Central memory CD4-positive, alpha-beta T cell (primary cell): ENCODE measurements around the gene HELZ.
"Not testable (repeated sequence)": the region's sequence is repeated elsewhere in the genome, so short reads cannot be mapped to it uniquely, and the experiment has no call there.

Experiments used
- DNase-seq: peaks from one replicate; pipeline ENCODE4 v3.0.0; 2022
- total RNA-seq, 3 experiments: gene quantifications; one replicate each; lab custom pipeline; 2026; lab: John Stamatoyannopoulos, UW

The HELZ gene, protein sequence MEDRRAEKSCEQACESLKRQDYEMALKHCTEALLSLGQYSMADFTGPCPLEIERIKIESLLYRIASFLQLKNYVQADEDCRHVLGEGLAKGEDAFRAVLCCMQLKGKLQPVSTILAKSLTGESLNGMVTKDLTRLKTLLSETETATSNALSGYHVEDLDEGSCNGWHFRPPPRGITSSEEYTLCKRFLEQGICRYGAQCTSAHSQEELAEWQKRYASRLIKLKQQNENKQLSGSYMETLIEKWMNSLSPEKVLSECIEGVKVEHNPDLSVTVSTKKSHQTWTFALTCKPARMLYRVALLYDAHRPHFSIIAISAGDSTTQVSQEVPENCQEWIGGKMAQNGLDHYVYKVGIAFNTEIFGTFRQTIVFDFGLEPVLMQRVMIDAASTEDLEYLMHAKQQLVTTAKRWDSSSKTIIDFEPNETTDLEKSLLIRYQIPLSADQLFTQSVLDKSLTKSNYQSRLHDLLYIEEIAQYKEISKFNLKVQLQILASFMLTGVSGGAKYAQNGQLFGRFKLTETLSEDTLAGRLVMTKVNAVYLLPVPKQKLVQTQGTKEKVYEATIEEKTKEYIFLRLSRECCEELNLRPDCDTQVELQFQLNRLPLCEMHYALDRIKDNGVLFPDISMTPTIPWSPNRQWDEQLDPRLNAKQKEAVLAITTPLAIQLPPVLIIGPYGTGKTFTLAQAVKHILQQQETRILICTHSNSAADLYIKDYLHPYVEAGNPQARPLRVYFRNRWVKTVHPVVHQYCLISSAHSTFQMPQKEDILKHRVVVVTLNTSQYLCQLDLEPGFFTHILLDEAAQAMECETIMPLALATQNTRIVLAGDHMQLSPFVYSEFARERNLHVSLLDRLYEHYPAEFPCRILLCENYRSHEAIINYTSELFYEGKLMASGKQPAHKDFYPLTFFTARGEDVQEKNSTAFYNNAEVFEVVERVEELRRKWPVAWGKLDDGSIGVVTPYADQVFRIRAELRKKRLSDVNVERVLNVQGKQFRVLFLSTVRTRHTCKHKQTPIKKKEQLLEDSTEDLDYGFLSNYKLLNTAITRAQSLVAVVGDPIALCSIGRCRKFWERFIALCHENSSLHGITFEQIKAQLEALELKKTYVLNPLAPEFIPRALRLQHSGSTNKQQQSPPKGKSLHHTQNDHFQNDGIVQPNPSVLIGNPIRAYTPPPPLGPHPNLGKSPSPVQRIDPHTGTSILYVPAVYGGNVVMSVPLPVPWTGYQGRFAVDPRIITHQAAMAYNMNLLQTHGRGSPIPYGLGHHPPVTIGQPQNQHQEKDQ (N-terminal part only)
- 83.1 to 171 (median 146) reads per million in 3 experiments for total RNA-seq

DNA sequence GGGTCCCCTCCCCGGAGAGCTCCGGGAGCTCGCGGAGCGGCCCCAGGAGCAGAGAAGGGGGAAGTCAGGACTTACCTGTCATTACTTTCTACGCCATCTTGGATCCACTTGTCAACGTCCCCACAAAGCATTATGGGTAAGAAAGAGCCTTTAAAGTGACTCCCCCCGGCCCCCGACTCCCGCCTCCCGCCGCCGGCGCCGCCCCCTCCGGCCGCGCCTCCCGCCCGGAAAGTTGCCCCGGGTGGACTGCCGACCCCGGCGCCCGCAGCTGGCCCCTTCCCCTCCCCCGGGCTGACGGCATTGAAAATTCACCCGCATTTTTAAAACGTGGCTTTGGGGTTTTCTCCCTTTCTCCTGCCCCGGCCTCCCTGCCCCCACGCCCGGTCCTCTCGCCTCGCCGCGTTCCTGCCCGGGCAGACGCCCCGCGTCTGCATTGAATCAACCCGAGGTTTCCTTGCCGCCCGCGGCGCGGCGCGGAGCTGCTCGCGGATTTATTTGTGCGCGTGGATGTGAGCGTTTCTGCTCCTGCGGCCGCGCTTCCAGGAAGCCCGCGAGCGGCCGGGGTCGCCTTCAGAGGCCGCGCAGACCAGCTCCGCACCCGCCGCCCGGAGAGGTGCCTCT lies at the start of gene HELZ:
Gene HELZ, minus strand, starts transcription at position 124 of the 621 bp plus-strand sequence. CDS start 26,392 bp downstream, outside the sequence.
- DNase-seq, result peak; percentile 81

DNA sequence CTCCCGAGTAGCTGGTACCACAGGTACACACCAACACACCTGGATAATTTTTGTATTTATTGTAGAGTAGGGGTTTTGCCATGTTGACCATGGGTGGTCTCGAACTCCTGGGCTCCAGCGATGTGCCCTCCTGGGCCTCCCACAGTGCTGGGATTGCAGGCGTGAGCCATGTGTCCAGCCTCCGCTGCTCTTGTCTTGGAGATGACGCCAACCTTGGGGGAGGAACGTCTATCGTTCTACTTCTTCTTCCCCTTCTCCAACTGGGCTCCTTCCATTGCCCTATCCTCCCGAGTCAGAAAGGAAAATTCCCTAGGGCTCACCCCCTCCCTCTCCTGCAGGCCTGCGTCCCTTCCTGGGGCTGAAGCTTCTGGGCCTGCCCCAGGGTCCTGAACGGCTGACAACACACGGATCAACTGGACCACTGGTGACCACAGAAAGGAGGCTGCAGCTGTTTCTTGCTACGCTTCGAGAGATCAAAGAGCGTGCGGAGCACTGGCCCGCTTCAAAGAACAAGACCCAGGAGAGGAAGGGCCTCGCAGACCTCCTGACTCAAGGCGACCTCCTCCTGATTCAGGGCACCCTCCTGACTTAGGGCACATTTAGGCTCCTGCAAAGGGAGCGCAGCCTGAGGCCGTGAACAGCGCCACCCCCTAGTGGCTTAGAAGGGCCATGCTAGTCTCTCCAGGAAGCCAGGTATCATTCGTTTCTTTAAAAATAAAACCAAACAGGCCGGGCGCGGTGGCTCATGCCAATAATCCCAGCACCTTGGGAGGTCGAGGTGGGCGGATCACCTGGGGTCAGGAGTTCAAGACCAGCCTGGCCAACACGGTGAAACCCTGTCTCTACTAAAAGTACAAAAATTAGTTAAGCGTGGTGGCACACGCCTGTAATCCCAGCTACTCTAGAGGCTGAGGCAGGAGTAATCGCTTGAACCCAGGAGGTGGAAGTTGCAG lies 48.5 kb upstream of the HELZ start:
- DNase-seq, result peak; percentile 61

DNA sequence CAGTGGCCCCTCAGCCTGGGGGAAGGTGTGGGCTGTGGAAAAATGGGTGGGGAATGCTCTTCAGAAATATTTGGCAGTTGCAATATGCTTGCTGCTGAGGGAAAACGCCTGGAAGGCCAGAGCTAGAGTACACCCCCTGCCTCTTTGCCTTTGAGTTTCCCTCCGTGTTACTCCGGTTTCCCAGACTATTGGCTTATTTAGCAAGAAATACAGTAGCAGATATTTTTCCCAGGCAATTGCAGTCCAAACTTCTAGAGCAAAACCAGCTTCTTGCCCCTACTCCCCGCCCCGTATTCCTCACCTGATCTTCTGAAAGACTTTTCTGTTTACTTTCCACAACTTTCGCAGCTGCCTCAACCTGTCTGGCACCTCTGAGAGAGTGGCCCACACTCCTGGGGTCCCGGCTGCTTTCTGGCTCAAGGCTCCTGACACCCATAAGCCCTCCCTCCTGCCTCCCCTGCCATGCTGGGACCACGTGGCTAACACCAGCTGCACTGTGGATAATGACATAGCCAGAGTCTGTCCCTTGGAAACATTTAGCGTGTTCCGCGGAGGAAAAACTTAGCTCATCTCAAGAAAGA lies 45.8 kb upstream of the HELZ start:
- DNase-seq, result no peak

DNA sequence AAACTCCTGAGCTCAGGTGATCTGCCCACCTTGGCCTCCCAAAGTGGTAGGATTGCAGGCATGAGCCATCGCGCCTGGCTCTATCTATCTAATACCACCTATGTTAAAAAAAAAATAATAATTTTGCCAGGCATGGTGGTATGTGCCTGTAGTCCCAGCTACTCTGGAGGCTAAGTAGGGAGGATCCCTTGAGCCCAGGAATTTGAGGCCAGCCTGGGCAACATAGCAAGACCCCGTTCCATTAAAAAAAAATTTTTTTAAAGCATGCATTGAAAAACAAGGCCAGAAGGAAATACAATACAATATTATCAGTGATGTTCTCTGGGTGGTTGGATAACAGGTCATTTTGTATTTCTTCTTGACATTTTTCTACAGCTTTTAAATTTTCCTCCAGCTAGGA lies 45.2 kb upstream of the HELZ start:
- DNase-seq, result no peak

DNA sequence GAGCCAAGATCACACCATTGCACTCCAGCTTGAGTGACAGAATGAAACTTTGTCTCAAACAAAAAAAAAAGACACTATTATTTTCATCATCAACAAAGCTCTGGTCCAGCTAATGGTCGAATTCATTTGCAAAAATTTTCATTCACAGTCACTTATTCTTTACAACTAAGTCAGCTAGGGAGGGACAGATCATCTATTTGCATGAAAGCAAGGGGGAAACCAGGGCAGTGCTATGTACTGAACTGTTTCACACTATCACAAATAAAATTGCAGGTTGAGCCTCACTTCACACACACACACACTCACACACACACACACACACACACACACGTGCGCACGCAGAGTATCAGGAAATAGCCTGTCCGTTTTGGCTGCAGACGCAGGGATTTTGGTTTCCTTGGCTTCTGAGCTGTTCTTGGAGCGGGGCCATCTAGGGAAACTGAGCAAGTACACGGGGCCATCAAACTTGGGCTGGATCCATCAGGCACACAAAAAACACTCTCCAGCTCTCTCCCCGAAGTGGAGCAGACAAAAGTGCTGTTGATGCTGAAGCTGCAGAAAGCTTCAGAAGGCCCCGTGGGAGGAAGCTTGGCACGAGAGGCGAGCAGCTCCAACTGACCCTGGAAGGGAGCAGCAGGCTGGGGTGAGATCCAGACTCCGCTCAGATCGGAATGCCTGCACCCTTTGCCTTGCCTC lies 44.3 kb upstream of the HELZ start:
- no peak for DNase-seq

DNA sequence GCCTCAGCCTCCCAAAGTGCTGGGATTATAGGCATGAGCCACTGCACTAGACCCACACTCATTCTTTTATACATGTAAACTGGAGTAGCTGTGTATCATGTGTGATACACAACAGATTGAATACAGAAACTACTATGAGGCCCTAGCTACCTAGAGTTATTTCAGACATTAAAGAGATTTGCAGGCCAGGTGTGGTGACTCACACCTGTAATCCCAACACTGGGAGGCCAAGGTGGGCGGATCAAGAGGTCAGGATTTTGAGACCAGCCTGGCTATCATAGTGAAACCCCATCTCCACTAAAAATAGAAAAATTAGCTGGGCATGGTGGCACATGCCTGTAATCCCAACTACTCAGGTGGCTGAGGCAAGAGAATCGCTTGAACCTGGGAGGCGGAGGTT lies 41.8 kb upstream of the HELZ start:
- DNase-seq, result not testable (repeated sequence)

DNA sequence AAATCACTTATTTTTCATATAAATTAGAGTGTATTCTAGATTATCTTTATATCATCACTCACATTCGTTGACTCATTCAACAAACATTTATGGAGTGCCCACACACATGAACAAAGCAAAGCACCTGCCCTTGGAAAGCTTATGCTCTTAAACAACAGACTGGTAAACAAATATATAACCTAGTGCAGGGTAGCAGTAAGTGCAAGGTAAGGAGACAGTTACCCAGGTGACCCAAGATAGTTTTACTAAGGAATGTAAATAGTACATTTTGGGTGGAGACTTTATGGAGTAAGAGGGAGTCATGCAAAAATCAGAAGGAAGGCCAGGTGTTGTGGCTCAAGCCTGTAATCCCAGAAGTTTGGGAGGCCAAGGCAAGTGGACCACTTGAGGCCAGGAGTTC lies 40.4 kb upstream of the HELZ start:
- no peak for DNase-seq

DNA sequence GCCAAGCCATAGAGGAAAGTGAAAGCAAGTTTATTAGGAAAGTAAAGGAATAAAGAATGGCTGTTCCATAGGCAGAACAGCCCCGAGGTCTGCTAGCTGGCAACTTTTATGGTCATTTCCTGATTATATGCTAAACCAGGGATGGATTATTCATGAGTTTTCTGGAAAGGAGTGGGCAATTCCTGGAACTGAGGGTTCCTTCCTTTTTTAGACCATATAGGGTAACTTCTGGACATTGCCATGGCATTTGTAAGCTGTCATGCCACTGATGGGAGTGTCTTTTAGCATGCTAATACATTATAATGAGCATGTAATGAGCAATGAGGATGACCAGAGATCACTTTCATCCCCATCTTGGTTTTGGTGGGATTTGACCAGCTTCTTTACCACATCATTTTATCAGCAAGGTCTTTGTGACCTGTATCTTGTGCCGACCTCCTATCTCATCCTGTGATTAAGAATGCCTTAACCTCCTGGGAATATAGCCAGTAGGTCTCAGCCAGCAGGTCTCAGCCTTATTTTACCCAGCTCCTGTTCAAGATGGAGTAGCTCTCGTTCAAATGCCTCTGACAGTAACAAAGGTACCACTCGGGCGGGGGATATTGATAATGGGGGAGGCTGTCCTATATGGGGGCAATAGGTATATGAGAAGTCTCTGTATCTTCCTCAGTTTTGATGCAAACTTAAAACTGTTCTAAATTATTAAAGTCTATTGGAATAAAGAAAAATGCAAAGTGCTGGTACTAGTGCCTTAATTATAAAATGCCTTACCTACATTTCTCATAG lies 38.9 kb upstream of the HELZ start:
- DNase-seq, result no peak

DNA sequence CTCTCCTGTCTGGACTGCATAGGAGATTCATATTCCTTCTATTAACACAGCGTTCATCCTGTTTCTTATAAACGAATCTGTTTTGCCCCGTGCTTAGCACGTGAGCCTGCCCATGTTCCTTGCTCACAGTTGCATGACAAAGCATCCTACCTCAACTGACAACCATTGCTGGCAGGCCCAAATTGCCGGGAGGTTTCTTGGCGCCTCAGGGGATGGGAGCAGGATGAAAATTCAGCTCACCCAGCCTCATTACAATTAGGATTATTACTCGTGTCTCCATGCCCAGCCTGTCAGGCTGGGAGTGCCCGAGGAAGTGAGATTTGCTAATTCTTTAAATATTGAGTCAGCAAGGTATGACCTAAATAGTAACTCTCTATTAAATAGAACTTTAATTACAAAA lies 36.7 kb upstream of the HELZ start:
- DNase-seq, result no peak

DNA sequence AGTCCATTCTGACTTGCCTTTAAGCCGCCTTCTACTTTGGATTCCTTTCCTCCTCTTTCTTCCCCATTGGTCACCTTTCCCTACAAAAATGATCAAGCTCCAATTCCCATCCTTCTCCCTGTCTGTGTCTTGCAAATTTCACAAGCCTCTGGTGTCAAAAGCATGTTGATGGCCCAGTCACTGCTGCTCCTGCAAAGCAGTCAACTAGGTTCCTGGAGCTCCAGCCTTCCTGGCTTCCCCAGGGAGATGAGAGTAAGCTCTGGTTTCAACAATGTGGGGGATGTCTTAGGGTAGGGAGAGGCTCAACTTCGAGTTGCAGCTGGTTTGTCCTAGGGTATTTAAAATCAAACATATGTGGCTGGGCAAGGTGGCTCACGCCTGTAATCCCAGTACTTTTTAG lies 36.1 kb upstream of the HELZ start:
- no peak for DNase-seq

DNA sequence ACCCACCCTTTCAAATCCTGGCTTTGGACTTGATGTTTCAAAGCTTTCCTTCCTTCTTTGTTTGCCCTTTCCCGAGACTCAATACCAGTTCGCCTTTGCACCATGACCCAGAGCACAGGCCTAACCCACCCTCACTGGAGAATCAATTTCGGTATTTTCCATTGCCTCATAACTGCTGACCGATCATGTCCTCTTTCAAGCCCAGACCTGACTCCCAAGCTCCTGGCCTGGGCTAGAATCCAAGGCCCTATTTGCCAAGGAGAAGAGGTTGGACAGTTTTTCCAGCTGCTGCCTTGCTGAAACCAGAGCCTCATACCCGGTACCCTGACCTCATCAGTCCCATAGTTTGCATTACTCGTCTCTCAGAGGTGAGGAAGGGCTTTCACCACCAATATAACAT lies 35.3 kb upstream of the HELZ start:
- DNase-seq, result no peak

DNA sequence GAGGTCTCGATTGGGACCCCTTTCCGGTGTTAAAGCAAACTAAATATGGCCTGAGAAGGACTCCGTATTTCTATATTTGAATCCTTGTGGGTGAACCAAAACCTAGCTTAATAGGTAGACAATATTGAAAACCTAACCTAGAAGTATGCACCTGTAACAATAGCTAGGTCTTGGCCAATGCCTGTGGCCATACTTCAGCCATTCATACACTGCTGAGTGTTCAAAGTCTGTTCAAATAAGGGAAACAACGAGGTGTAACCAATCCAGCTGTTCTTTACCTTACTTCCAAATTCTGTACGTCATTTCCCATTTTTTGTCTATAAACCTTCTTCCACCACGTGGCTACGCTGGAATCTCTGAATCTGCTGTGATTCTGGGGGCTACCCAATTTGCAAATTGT lies 34.1 kb upstream of the HELZ start:
- DNase-seq, result no peak

DNA sequence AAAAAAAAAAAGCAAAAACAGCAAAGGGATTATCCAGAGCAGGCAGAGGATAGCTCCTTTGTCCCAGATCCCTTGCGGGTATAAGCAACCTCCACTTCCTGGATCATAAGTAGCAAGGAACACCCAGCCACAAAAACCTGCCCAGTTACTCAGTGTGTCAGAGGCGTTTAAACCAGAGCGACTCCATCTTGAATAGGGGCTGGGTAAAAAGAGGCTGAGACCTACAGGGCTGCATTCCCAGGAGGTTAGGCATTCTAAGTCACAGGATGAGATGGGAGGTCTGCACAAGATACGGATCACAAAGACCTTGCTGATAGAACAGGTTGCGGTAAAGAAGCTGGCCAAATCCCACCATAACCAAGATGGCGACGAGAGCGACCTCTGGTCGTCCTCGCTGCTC lies 33.4 kb upstream of the HELZ start:
- no peak for DNase-seq

DNA sequence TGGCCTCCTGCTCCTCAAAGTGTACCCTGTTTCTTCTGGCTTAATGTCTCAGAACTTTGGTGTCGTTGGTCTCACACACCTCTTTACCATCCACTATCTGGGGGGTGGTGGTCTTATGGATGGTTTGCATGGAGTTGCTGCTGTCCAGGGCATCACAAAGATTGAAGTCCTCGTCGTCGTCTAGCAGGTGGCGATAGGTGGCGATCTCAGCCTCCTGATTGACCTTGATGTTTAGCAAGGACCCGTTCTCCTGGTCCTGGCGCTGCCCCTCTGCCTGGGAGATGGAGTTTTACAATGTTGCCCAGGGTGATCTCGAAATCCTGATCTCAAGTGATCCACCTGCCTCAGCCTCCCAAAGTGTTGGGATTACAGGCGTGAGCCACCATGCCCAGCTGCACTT lies 31.1 kb upstream of the HELZ start:
- no peak for DNase-seq

DNA sequence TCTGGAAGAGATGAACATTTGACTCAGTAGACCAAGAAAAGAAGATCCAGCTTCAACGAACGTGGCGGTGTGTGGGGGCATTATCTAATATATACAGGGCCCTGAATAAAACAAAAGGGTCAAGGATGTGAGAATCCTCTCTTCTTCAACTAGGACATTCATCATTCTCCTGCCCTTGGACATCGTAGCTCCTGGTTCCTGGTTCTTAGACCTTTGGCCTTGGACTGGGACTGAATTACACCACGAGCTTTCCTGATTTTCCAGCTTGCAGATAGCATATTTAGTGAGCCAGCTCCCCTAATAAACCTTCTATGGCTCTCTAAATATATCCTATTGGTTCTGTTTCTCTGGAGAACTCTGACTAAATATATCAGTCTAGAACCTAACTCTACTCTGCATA lies 29.5 kb upstream of the HELZ start:
- no peak for DNase-seq

DNA sequence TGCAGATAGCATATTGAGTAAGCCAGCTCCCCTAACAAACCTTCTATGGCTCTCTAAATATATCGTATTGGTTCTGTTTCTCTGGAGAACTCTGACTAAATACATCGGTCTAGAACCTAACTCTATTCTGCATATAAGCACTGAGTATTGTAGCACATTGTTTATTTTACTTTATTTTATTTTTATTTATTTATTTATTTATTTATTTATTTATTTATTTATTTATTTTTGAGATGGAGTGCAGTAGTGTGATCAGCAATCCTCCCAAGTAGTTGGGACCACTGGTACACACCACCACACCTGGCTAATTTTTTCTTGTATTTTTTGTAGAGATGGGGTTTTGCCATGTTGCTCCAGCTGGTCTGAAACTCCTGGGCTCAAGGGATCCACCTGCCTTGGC lies 28.9 kb upstream of the HELZ start:
- no peak for DNase-seq

DNA sequence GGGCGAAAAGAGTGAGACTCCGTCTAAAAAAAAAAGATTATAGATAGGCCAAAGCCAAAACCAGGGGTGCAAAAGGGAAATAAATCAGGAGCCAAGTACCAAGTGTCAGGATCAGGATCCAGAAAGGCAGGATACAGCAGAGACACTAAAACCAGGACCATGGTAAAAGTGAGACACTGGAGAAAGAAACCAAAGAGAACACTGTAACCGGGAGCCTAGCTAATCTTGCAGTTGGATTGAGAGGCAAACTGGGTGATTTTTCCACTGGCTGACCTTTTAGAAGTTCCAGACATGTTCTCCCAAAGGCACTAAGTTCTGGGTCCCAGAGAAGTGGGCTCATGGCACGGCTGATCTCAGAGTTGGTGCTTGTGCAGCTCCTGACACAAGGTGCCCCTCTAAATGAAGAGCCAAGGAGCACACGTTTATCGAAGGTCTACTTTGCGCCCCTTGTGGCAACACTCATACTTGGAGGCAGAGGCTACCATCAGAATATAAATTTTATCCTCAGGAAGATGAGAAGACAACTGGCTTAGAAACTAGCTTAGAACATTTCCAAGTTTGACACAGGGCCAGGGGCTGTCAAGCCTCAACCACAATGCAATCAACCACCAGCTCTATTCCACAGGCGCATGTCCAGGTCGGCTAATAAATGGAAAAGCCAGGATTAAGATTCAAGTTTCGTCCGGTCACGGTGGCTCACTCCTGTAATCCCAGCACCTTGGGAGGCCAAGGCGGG lies 27.5 kb upstream of the HELZ start:
- DNase-seq, result no peak

DNA sequence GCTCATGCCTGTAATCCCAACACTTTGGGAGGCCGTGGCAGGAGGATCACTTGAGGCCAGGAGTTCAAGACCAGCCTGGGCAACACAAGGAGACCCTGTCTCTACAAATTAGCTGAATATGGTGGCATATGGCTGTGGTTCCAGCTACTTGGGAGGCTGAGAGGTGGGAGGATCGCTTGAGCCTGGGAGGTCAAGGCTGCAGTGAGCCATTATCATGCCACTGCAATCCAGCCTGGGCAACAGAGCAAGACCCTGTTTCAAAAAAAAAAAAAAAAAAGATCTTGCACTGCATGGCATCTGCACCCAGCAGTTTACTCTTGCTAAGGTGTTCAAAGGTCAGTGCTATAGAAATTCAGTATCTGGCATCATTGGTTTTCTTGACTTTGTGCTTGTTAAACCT lies 26.2 kb upstream of the HELZ start:
- DNase-seq, result not testable (repeated sequence)

DNA sequence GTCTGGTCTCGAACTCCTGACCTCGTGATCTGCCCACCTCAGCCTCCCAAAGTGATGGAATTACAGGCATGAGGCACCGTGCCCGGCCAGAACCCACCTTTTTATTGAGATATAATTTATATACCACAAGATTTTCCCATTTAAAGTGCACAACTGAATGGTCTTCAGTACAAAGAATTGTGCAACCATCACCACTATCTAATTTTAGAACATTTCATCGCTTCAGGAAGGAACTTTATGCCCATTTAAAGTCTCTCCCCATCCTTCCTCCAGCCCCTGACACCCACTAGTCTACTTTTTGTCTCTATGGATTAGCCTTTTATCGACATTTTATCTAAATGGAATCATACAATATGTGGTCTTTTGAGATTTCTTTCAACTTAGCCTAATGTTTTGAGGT lies 25.4 kb upstream of the HELZ start:
- DNase-seq, result no peak
